DND-41 (cell line): ENCODE measurements around the gene LRRC3.

ENCODE experiments used
- EZH2 ChIP-seq: IDR thresholded peaks from 3 replicates; pipeline ENCODE4 v1.6.1; 2012; ENCODE audit warnings: borderline replicate concordance, low read depth, mild to moderate bottlenecking, moderate library complexity, low read length, inconsistent platforms; ENCODE audit not compliant: severe bottlenecking
- TF ChIP-seq, protein P1 (sequence below): IDR thresholded peaks from 2 replicates; pipeline ENCODE4 v1.5.1; 2012; ENCODE audit warnings: borderline replicate concordance, low read length, moderate library complexity, mild to moderate bottlenecking; ENCODE audit not compliant: poor library complexity, severe bottlenecking; ENCODE audit errors: extremely low read depth

DNA sequence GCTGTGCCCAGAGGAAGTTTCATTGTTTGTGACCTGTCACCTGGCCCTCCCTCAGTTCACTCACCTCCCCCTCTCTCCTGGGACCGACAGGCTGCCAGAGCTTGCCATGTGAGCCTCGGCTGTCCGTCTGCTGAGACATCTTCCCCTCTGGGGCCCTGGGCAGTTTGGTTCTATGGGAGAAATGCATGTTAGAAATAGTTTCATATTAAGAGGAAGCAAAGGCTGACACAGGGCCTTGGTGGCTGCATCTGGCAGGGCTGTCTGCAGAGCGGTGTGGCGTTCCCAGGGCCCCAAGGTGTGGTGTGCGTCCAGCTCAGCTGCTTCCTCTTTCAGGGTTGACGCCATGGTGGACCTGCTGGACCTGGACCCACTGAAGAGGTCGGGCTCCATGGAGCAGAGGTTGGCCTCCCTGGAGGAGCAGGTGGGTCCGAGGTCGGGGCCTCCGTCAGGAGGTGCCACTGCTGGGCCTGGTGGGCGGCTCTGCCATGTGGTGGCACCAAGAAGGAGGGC is 31.9 kb upstream of the LRRC3 start:
- TF ChIP-seq, protein P1, sequence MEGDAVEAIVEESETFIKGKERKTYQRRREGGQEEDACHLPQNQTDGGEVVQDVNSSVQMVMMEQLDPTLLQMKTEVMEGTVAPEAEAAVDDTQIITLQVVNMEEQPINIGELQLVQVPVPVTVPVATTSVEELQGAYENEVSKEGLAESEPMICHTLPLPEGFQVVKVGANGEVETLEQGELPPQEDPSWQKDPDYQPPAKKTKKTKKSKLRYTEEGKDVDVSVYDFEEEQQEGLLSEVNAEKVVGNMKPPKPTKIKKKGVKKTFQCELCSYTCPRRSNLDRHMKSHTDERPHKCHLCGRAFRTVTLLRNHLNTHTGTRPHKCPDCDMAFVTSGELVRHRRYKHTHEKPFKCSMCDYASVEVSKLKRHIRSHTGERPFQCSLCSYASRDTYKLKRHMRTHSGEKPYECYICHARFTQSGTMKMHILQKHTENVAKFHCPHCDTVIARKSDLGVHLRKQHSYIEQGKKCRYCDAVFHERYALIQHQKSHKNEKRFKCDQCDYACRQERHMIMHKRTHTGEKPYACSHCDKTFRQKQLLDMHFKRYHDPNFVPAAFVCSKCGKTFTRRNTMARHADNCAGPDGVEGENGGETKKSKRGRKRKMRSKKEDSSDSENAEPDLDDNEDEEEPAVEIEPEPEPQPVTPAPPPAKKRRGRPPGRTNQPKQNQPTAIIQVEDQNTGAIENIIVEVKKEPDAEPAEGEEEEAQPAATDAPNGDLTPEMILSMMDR, result no peak
- TF ChIP-seq EZH2, result no peak
